ENCODE results near the gene DHRS13. TPM values are rescaled to one million over a fixed set of nuclear protein-coding genes. Genes with fewer than 3 reads are reported as not detected.

Gene DHRS13
- total RNA-seq, 4 donors from 2014 or later: 2.1 to 3.6 (median 2.7) TPM

DNA sequence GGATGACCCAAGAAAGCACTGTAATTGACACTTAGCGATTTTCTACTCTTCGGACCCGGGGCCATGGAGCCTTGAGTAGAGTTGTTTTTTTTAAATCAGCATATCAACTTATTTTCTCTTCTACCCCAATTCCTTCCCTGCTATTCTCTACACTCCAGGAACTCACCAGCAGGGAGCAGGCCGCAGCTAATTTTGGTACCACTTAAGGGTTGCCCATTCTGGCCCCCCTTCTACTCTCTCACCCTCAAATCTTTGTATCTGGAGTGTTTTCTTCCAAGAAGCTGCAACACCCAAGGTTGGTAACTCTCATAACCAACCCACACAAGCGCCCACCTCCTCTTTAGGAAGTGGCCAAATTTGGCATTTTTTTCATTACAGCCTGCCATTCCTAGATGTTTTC, 53.6 kb downstream of the DHRS13 start:
- TF ChIP-seq, protein P1, sequence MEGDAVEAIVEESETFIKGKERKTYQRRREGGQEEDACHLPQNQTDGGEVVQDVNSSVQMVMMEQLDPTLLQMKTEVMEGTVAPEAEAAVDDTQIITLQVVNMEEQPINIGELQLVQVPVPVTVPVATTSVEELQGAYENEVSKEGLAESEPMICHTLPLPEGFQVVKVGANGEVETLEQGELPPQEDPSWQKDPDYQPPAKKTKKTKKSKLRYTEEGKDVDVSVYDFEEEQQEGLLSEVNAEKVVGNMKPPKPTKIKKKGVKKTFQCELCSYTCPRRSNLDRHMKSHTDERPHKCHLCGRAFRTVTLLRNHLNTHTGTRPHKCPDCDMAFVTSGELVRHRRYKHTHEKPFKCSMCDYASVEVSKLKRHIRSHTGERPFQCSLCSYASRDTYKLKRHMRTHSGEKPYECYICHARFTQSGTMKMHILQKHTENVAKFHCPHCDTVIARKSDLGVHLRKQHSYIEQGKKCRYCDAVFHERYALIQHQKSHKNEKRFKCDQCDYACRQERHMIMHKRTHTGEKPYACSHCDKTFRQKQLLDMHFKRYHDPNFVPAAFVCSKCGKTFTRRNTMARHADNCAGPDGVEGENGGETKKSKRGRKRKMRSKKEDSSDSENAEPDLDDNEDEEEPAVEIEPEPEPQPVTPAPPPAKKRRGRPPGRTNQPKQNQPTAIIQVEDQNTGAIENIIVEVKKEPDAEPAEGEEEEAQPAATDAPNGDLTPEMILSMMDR (IDR thresholded peaks at IDR 0.05; ENCODE audit: low read depth): no peak

Other genes with a start within 250 kb of the DHRS13 start
- gene SDF2, start 241.2 kb downstream of the DHRS13 start, total RNA-seq: 10 to 100 TPM; 37.4 to 43.7 (median 39.1) TPM
- 10 to 100 TPM; 52.2 to 69.5 (median 61.4) TPM for gene SUPT6H, start 240.9 kb downstream of the DHRS13 start, total RNA-seq
- gene PROCA1, start 191.2 kb downstream of the DHRS13 start, total RNA-seq: 1 to 10 TPM in 3 of 4 donors, not detected in 1; 2.0 to 8.5 (median 2.4) TPM
- 100 to 1,000 TPM in 1 of 4 donors, 10 to 100 TPM in 3; 43.0 to 133 (median 98.7) TPM for gene RAB34, start 185.2 kb downstream of the DHRS13 start, total RNA-seq
- gene RPL23A, start 183.1 kb downstream of the DHRS13 start, total RNA-seq: 100 to 1,000 TPM; 468 to 848 (median 543) TPM
- gene TLCD1, start 176.8 kb downstream of the DHRS13 start, total RNA-seq: 1 to 10 TPM in 3 of 4 donors, not detected in 1; 1.5 to 2.5 (median 1.6) TPM
- 1 to 10 TPM; 2.2 to 4.5 (median 2.9) TPM for gene NEK8, start 174.3 kb downstream of the DHRS13 start, total RNA-seq
- gene TRAF4, start 159.1 kb downstream of the DHRS13 start, total RNA-seq: 1 to 10 TPM; 2.5 to 8.3 (median 5.2) TPM
- 10 to 100 TPM in 2 of 4 donors, 1 to 10 TPM in 2; 6.6 to 30.0 (median 12.1) TPM for gene FAM222B, start 60.3 kb downstream of the DHRS13 start, total RNA-seq
- gene ERAL1, start 48.1 kb downstream of the DHRS13 start, total RNA-seq: 10 to 100 TPM; 22.7 to 34.2 (median 25.0) TPM
- 10 to 100 TPM; 48.1 to 76.1 (median 58.6) TPM for gene FLOT2, start 5.3 kb downstream of the DHRS13 start, total RNA-seq
- 10 to 100 TPM; 22.0 to 38.1 (median 25.2) TPM for gene PHF12, start 48.4 kb upstream of the DHRS13 start, total RNA-seq
- not detected for gene SEZ6, start 103.0 kb upstream of the DHRS13 start, total RNA-seq
- 1 to 10 TPM in 3 of 4 donors, under 1 TPM in 1; 0.98 to 4.3 (median 1.5) TPM for gene PIPOX, start 140.1 kb upstream of the DHRS13 start, total RNA-seq

Measured in subcutaneous adipose tissue (tissue), 4 donors.